OCI-LY7 (cell line): ENCODE measurements around the gene NCAM1. TPM values are rescaled to one million over a fixed set of nuclear protein-coding genes. Genes with fewer than 3 reads are reported as not detected.

Source experiments
- BruUV-seq: library from RNA; stranded (reverse); fragments of 400-500 nt; replicated peaks from 2 replicates; lab custom pipeline; 2021; lab: Mats Ljungman, UMichigan
- CTCF ChIA-PET: fragments of 300-600 bp; sonication (Branson Sonifier 250); formaldehyde crosslinking; loops from one replicate; lab custom pipeline; 2022; ENCODE audit warnings: antibody characterized with exemption; ENCODE audit not compliant: unreplicated experiment; lab: Charles Lee
- POLR2A ChIA-PET: fragments of 300-600 bp; sonication (Branson Sonifier 250); formaldehyde crosslinking; loops from one replicate; lab custom pipeline; 2022; ENCODE audit warnings: antibody characterized with exemption; lab: Charles Lee
- DNase-seq: peaks from one replicate; pipeline ENCODE4 v3.0.0-alpha.2; 2015; ENCODE audit warnings: low spot score
- H2AFZ ChIP-seq: fragments of 200-600 bp; sonication (generic), shearing (Covaris generic); 2 replicates; pipeline ENCODE4 v1.6.1; 2014; ENCODE audit warnings: mild to moderate bottlenecking, antibody characterized with exemption, low read length, moderate library complexity
- H3K27ac ChIP-seq: fragments of 200-600 bp; sonication (generic); 2 replicates; pipeline ENCODE4 v1.5.1; 2014; ENCODE audit warnings: mixed run types, low read depth, mild to moderate bottlenecking, moderate library complexity, low read length, inconsistent platforms; ENCODE audit not compliant: poor library complexity, severe bottlenecking
- H3K36me3 ChIP-seq: fragments of 200-600 bp; sonication (generic); 2 replicates; pipeline ENCODE4 v1.6.1; 2014; ENCODE audit warnings: mild to moderate bottlenecking, antibody characterized with exemption, low read length, moderate library complexity, mixed read lengths; ENCODE audit not compliant: insufficient read depth
- H3K4me1 ChIP-seq: fragments of 200-600 bp; sonication (generic); 2 replicates; pipeline ENCODE4 v1.5.1; 2014; ENCODE audit warnings: mild to moderate bottlenecking, low read length; ENCODE audit not compliant: insufficient read depth, poor library complexity, severe bottlenecking
- H3K4me2 ChIP-seq: fragments of 200-600 bp; sonication (generic); 2 replicates; pipeline ENCODE4 v1.6.1; 2014; ENCODE audit warnings: mild to moderate bottlenecking, low read length
- H3K4me3 ChIP-seq: fragments of 200-600 bp; sonication (generic); 2 replicates; pipeline ENCODE4 v1.5.1; 2014; ENCODE audit warnings: mild to moderate bottlenecking, low read depth, low read length; ENCODE audit not compliant: poor library complexity, severe bottlenecking
- H3K79me2 ChIP-seq: fragments of 200-600 bp; sonication (generic); 2 replicates; pipeline ENCODE4 v1.6.1; 2016; ENCODE audit warnings: low read depth, mild to moderate bottlenecking, low read length, moderate library complexity, mixed read lengths; ENCODE audit not compliant: insufficient read depth
- H3K9me2 ChIP-seq: fragments of 200-600 bp; sonication (generic); 2 replicates; pipeline ENCODE4 v1.6.1; 2016; ENCODE audit warnings: mild to moderate bottlenecking, low read length, mixed read lengths; ENCODE audit not compliant: insufficient read depth
- H3K9me3 ChIP-seq: fragments of 200-600 bp; sonication (generic); 2 replicates; pipeline ENCODE4 v1.6.1; 2014; ENCODE audit warnings: mild to moderate bottlenecking, mixed run types, low read length, mixed read lengths
- H4K20me1 ChIP-seq: fragments of 200-600 bp; sonication (generic); 2 replicates; pipeline ENCODE4 v1.6.1; 2014; ENCODE audit warnings: mild to moderate bottlenecking, antibody characterized with exemption, low read length, moderate library complexity, mixed read lengths; ENCODE audit not compliant: insufficient read depth
- EZH2phosphoT487 ChIP-seq: fragments of 200-600 bp; sonication (generic); IDR thresholded peaks from 2 replicates; pipeline ENCODE4 v1.6.1; 2018; ENCODE audit warnings: low read depth, borderline replicate concordance, mild to moderate bottlenecking, mixed run types, antibody characterized with exemption, low read length, moderate library complexity, mixed read lengths
- intact Hi-C: fragments of 100-400 bp; cut with micrococcal nuclease; formaldehyde crosslinking; loops from one replicate; pipeline ENCODE4 v1.10.0; 2022; ENCODE audit not compliant: unreplicated experiment
- total RNA-seq, 2 experiments: library from RNA; depleted of rRNA in 1 of 2; stranded (reverse); fragments of >200 nt in 1 of 2; shearing (Covaris generic) in 1 of 2; gene quantifications; 2 replicates each; pipeline ENCODE4 v1.2.3, GENCODE V29; 2014 to 2022
- TF ChIP-seq, protein P1 (sequence below): fragments of 200-600 bp; sonication (generic); conservative IDR thresholded peaks from 2 replicates; pipeline ENCODE4 v1.5.1; 2014; ENCODE audit warnings: mild to moderate bottlenecking, antibody characterized with exemption, low read length, moderate library complexity, mixed read lengths

Gene NCAM1
- total RNA-seq, 2 experiments from 2014 or later: not detected

DNA sequence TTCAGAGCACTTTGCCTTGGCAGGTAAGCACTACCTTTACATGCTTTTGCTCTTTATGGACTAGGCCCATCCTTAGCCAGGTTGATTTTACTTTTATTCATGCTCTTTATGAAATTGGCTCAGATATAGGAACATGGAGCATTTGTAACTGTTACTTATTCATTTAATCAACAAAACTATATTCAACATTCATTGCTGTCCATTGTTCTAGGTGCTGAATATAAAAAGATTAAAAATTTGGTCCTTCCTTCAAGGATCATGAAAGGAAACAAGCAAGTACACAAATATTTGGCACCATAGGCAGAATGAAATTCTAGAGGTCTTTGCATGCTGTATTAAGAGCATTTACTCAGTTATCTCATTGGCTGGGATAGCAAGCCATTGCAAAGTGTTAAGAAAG lies 191.3 kb downstream of the NCAM1 start:
- Histone ChIP-seq H4K20me1 (no peaks in the 10 kb centered on the region), H3K36me3 (no peaks in the 10 kb centered on the region), H3K9me2 (no peaks in the 10 kb centered on the region), H3K79me2 (no peaks in the 10 kb centered on the region), H3K27ac (no peak overlapping the region), H3K4me1 (no peaks in the 10 kb centered on the region), H3K9me3 (no peaks in the 10 kb centered on the region), H2AFZ (no peak overlapping the region), H3K4me2 (no peak overlapping the region), H3K4me3 (no peak overlapping the region)
- intact Hi-C loops: no loop called here
- ChIA-PET CTCF (no interaction called here), POLR2A (no interaction called here)
- no peak for TF ChIP-seq EZH2phosphoT487
- TF ChIP-seq, protein P1, sequence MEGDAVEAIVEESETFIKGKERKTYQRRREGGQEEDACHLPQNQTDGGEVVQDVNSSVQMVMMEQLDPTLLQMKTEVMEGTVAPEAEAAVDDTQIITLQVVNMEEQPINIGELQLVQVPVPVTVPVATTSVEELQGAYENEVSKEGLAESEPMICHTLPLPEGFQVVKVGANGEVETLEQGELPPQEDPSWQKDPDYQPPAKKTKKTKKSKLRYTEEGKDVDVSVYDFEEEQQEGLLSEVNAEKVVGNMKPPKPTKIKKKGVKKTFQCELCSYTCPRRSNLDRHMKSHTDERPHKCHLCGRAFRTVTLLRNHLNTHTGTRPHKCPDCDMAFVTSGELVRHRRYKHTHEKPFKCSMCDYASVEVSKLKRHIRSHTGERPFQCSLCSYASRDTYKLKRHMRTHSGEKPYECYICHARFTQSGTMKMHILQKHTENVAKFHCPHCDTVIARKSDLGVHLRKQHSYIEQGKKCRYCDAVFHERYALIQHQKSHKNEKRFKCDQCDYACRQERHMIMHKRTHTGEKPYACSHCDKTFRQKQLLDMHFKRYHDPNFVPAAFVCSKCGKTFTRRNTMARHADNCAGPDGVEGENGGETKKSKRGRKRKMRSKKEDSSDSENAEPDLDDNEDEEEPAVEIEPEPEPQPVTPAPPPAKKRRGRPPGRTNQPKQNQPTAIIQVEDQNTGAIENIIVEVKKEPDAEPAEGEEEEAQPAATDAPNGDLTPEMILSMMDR: no peak
- BruUV-seq: no TSS peak
- DNase-seq: no peak

DNA sequence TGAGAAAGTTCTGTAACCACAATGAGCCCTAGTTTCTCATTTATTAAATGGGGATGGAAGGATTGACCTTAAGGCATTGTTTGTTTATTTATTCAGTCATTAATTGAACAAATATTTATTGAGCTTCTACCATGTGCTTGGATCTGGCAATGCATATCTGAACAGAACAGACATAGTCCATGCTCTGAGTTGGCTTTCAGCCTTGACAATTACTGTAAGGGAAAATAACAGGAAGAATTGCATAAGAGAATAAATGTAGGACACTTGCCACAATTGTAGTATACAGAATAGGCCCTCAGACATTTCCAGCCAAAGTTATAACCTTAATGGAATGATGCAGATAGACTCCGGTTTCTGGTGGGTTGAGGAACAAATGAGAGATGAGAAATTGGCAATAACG lies 192.6 kb downstream of the NCAM1 start:
- H4K20me1 ChIP-seq: no peaks in the 10 kb centered on the region
- no peak overlapping the region for H2AFZ ChIP-seq
- no peaks in the 10 kb centered on the region for H3K9me3 ChIP-seq
- TF ChIP-seq, protein P1: no peak
- no peak for TF ChIP-seq EZH2phosphoT487
- CTCF ChIA-PET: no interaction called here
- DNase-seq: no peak
- POLR2A ChIA-PET: no interaction called here
- BruUV-seq: no TSS peak
- H3K79me2 ChIP-seq: no peaks in the 10 kb centered on the region
- H3K9me2 ChIP-seq: no peaks in the 10 kb centered on the region
- no peak overlapping the region for H3K4me3 ChIP-seq
- H3K4me1 ChIP-seq: no peaks in the 10 kb centered on the region
- H3K4me2 ChIP-seq: no peak overlapping the region
- intact Hi-C loops: no loop called here
- no peak overlapping the region for H3K27ac ChIP-seq
- H3K36me3 ChIP-seq: no peaks in the 10 kb centered on the region

DNA sequence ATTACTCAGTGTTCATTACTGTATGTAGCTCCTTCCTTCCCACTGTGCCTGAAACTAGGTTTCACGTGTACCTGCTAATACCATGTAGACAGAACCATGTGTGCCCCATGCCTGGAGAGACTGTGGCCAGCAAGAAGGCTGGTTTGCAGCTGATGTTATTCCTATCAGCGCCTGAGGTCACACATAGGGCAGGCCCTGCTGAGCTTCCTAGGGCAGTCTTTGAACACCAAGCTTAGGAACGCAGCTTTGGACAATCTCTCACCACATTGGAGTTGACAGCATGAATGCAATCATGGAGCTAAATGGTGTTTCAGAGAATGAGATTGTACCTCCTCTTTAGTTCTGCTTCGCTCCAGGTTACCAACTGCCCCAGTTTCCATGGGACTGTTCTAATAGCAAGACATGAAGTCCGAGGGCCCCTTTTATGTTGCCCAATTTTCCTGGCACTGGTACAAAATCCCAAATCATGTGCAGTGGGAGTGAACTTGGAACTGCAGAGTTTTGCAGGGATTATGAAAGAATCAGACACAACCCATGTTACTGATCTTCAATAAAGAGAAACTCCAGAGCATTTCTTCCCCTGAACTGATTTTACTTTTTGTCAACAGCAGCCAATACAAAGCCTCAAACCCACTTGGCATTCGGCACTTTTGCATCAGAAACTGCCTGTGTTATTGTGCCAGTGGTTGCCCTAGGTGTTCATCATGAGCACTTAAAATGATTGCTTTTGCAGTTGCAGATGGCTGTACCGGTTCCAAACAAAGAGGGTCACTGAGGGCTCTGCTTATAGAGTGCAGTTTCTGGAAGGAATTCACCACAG lies 199.0 kb downstream of the NCAM1 start:
- Histone ChIP-seq H4K20me1 (no peaks in the 10 kb centered on the region), H3K4me2 (no peak overlapping the region), H3K27ac (no peak overlapping the region), H3K4me3 (no peak overlapping the region), H3K4me1 (no peaks in the 10 kb centered on the region), H3K36me3 (no peaks in the 10 kb centered on the region), H3K9me3 (no peaks in the 10 kb centered on the region), H3K79me2 (no peaks in the 10 kb centered on the region), H3K9me2 (no peaks in the 10 kb centered on the region), H2AFZ (no peak overlapping the region)
- CTCF ChIA-PET: no interaction called here
- DNase-seq: no peak
- TF ChIP-seq, protein P1: no peak
- no peak for TF ChIP-seq EZH2phosphoT487
- POLR2A ChIA-PET: interaction anchor here (1.0 kb wide), 1 partner anchor 99 kb away, joined by 4 read pairs; no protein-coding TSS in a partner anchor
- intact Hi-C loops: no loop called here
- no TSS peak for BruUV-seq
